ENCODE measurements around the gene TSFM. TPM values are rescaled to one million over a fixed set of nuclear protein-coding genes. Genes with fewer than 3 reads are reported as not detected.

Gene TSFM
- total and polyA plus RNA-seq, 2 of the 13 experiments (the other 11 are each of a cell fraction or from before 2014, with no cell fraction given) = 29.8 to 68.3 TPM

GRCh38 chr12:57844709-57845477 lies 62.3 kb downstream of the TSFM start:
- Histone ChIP-seq H3K4me3 (replicated peaks in 1 of 3; ENCODE audit: insufficient read depth in 1 of 3, low read depth in 2 of 3, low read length in 3 of 3) (peak overlapping the region; percentile 90 to 100 (median 99)), H3K4me1 (ENCODE audit: insufficient read depth, low read length) (peaks cover 62% of the 10 kb centered on the region), H3K9me3 (ENCODE audit: low read length) (no peaks in the 10 kb centered on the region), H3K27me3 (ENCODE audit: control insufficient read depth in 1 of 2, insufficient read depth in 2 of 2, low read length in 2 of 2) (peaks cover 0 to 10% of the 10 kb centered on the region in 2 experiments; a peak in 2 of 5 replicates), H3K9ac (ENCODE audit: insufficient read depth, low read depth, low read length) (peak overlapping the region; percentile 95), H3K36me3 (replicated peaks in 1 of 2; ENCODE audit: control insufficient read depth in 1 of 2, insufficient read depth in 2 of 2, low read length in 2 of 2) (no peaks in the 10 kb centered on the region; a peak in 2 of 5 replicates), H4K20me1 (ENCODE audit: insufficient read depth, low read length) (peaks cover 55% of the 10 kb centered on the region), H3K79me2 (ENCODE audit: insufficient read depth, low read length) (peaks cover 61% of the 10 kb centered on the region), H2AFZ (ENCODE audit: low read length) (no peak overlapping the region), H3K27ac (ENCODE audit: extremely low read length, insufficient read depth, low read length) (peak overlapping the region; percentile 99), H3K4me2 (ENCODE audit: low read depth, low read length) (peak overlapping the region; percentile 88)
- in situ Hi-C loops (cut with HindIII; ENCODE audit: extremely low pct_ligation_motif_present, low pct_unique_long_range_greater_than_20kb) = loop anchor here (5.0 kb wide), 1 partner anchor 52 kb away; no protein-coding TSS in a partner anchor
- intact Hi-C loops (cut with micrococcal nuclease; ENCODE audit: unreplicated experiment) = loop anchor here (2.0 to 5.0 kb wide), 2 partner anchors 14 to 73 kb away; partner anchors contain the start of genes EEF1AKMT3 and METTL1
- POLR2A ChIA-PET = interaction anchor here (0.8 to 5.6 kb wide), 15 partner anchors 7 to 96 kb away, joined by 3 to 110 read pairs (median 4); partner anchors contain the start of genes ATP23, AVIL, CDK4 and EEF1AKMT3
- DNase-seq (ENCODE audit: low spot score) (peak; percentile 68), FAIRE-seq (peak; percentile 77), ATAC-seq (peak; percentile 39)
- no TSS peak for BruUV-seq (replicated peaks)
- CTCF ChIA-PET (ENCODE audit: low intra/inter-chr PET ratio, low total read pairs) = no interaction called here
- WGBS (ENCODE audit: low lambda C conversion rate) = 4% methylated on average over 7 of the region's 42 CpGs
- TF ChIP-seq ZNF547 (CRISPR knock-in tag; IDR thresholded peaks at IDR 0.05) (no peak), ZNF33B (CRISPR knock-in tag; IDR thresholded peaks at IDR 0.05) (no peak), SIN3B (IDR thresholded peaks at IDR 0.05; ENCODE audit: low read length) (no peak), NKX3-1 (CRISPR knock-in tag; IDR thresholded peaks at IDR 0.05) (no peak), KDM5A (IDR thresholded peaks at IDR 0.05; ENCODE audit: borderline replicate concordance, low read length) (no peak), MAFF (IDR thresholded peaks at IDR 0.05; ENCODE audit: low read depth, low read length) (no peak), TARDBP (CRISPR knock-in tag; IDR thresholded peaks at IDR 0.05) (0 out of 2 replicates have a peak, but pooled peaks have one; percentile 31), NBN (conservative IDR thresholded peaks at IDR 0.05) (no peak), CSRNP1 (CRISPR knock-in tag; IDR thresholded peaks at IDR 0.05) (no peak), MXI1 (IDR thresholded peaks at IDR 0.05; ENCODE audit: borderline replicate concordance, low read depth, low read length) (no peak), FOSL2 (CRISPR knock-in tag; IDR thresholded peaks at IDR 0.05) (no peak), ZNF709 (CRISPR knock-in tag; IDR thresholded peaks at IDR 0.05) (peak; percentile 10; the same call in 1 of the 2 replicates), KIAA2018 (CRISPR knock-in tag; IDR thresholded peaks at IDR 0.05; ENCODE audit: borderline replicate concordance) (no peak), ASH2L (IDR thresholded peaks at IDR 0.05; ENCODE audit: insufficient read length, low read depth, low read length) (no peak), SMAD1 (CRISPR knock-in tag; IDR thresholded peaks at IDR 0.05; ENCODE audit: borderline replicate concordance, low read depth) (no peak)
